Large intestine (tissue), 3 donors: ENCODE measurements around the gene CHST11. TPM values are rescaled to one million over a fixed set of nuclear protein-coding genes. Genes with fewer than 3 reads are reported as not detected.
"Not testable (repeated sequence)": the region's sequence is repeated elsewhere in the genome, so short reads cannot be mapped to it uniquely, and the experiment has no call there.

Experiments used
- DNase-seq, 2 donors: peaks; one replicate each; pipeline versions ENCODE4 v3.0.0 to v3.0.0-alpha.2; 2013
- H3K27ac ChIP-seq: one replicate; pipeline ENCODE4 v1.5.1; 2013; ENCODE audit warnings: low read length
- H3K27me3 ChIP-seq: 2 replicates; pipeline ENCODE4 v1.6.1; 2013; ENCODE audit warnings: low read length; ENCODE audit not compliant: control insufficient read depth, insufficient read depth
- H3K36me3 ChIP-seq: 2 replicates; pipeline ENCODE4 v1.6.1; 2013; ENCODE audit warnings: low read length; ENCODE audit not compliant: control insufficient read depth, insufficient read depth
- H3K4me1 ChIP-seq: one replicate; pipeline ENCODE4 v1.6.1; 2013; ENCODE audit warnings: low read length; ENCODE audit not compliant: control insufficient read depth, insufficient read depth
- H3K4me3 ChIP-seq: one replicate; pipeline ENCODE4 v1.5.1; 2013; ENCODE audit warnings: low read length
- H3K9me3 ChIP-seq: one replicate; pipeline ENCODE4 v1.6.1; 2013; ENCODE audit warnings: mild to moderate bottlenecking, low read depth, low read length, moderate library complexity; ENCODE audit not compliant: control insufficient read depth
- WGBS: methylation state at CpG from one replicate; pipeline ENCODE4 v1.1.5; 2013; ENCODE audit warnings: low lambda C conversion rate; ENCODE audit not compliant: insufficient coverage; 5-methylcytosine and 5-hydroxymethylcytosine counted together
- polyA plus RNA-seq: library from polyadenylated mRNA; unstranded; fragments of 120-200 nt; gene quantifications from one replicate; pipeline ENCODE4 v1.2.1, GENCODE V29; 2013

Gene CHST11
- polyA plus RNA-seq, 1 donor = 5.9 TPM

DNA sequence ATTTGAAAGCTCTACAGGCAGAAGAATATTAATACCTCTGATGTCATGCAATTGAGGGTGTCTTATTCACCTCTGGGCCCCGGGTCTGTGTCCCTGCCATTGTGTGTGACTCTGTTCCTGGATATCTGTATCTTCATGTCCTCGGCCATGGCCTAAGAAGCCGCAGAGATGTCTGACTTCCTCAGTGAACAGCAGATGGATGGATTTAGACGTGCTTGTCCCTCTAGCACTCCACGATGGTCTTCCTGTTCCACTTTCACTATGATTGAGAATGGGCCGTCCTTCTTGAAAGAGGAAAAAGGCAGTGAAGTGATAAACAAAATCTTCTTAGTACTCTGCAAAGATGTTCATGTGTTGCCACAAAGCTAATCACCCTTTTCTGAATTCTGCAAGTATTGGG, 283.9 kb downstream of the CHST11 start:
- Histone ChIP-seq H3K36me3 (no peaks in the 10 kb centered on the region), H3K9me3 (no peaks in the 10 kb centered on the region), H3K27me3 (no peaks in the 10 kb centered on the region), H3K27ac (no peak overlapping the region), H3K4me1 (no peaks in the 10 kb centered on the region), H3K4me3 (no peak overlapping the region)
- DNase-seq = no peak
- no CpG with 5 or more reads among the region's 6 CpGs for WGBS

DNA sequence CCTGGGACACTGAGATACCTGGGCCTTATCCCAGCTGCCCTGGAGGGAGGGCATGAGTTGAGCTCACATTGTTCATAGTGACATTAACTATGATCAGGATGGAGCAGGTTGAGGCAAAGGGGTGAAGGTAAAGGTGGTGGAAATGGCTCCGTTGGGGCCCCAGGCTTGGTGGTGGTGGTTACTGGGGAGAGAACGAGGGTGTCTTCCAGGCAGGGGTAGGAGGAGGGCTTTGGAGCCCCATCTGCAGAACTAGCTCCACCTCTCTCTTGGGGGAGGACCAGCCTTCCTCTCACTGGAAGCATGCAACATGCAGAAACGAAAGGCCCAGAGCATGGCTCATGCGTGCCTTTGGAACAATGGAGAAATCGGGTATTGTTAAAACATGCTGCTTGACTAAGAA, 284.3 kb downstream of the CHST11 start:
- Histone ChIP-seq H3K27ac (no peak overlapping the region), H3K9me3 (no peaks in the 10 kb centered on the region), H3K4me1 (no peaks in the 10 kb centered on the region), H3K27me3 (no peaks in the 10 kb centered on the region), H3K4me3 (no peak overlapping the region), H3K36me3 (no peaks in the 10 kb centered on the region)
- no peak for DNase-seq
- WGBS = no CpG with 5 or more reads among the region's 5 CpGs

DNA sequence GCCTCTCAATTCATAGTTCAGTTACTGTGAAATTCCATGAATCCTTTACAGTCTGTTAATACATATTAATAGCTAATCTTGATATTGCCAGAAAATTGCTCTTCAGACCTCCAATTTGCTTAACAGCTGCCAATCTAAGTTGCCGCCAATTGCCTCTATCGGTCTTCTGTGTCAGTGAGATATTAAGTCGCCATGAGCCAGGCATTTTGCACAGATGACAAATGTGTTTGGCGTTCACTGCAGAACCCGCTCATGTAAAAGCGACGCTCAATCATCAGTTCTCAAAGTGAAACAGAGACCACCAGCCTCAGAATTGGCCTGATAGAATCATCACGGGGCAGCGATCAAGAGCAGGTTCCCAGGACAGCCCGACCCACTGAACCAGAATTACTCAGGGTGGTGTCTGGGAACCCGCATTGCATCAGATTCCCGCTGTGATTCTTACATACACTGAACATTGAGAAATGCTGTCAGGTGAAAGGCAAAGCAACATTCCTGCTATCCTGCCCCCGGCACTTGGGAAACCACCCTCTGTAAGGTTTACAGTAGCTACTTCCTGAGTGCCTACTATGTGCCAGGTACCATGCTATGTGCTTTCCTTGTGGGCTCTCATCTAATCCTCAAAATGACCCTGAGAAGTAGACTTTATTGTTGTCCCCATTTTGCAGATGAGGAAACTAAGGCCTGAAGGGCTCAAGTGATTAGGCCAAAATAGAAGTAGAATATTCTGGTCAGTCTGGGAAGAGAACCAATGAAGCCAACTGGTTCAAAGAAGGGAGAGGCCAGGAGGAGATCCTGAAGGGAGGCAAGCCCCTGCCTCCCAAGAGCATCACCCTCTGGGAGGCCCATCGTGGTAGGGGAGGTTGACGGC, 285.0 kb downstream of the CHST11 start:
- no peaks in the 10 kb centered on the region for H3K4me1 ChIP-seq
- no peak for DNase-seq
- WGBS = no CpG with 5 or more reads among the region's 15 CpGs
- no peak overlapping the region for H3K4me3 ChIP-seq
- no peaks in the 10 kb centered on the region for H3K27me3 ChIP-seq
- H3K9me3 ChIP-seq = no peaks in the 10 kb centered on the region
- H3K36me3 ChIP-seq = no peaks in the 10 kb centered on the region
- no peak overlapping the region for H3K27ac ChIP-seq

DNA sequence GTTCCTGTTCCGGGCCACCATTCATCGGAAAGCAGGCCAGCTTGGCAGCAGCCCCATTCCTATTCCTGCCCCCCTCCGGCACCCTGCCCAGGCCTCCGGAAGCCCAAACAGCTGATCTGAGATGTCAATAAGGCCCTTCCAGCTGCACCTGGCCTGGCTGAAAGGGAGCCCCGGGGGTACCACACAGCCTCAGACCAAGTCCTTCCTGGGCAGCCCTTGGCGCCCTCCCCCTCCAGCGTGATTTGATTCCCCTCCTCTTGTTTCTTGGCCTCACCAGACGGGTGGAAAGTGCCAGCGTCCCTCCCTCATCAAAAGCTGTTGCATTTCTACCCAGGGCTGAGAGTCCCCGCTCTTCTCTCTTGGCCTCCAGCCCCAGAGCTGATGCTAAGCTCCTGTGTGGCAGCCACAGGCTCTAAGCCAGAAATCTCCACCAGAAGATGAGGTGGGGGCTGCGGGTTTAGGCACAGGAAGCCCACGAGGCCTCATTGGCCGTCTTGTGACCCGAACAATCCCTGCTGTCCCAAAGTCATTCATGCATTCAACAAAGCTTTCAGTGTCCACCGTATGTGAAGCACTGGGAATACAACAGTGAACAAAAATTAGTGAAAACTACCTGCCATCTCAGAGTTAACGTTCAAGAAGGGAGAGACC, 285.9 kb downstream of the CHST11 start:
- Histone ChIP-seq H3K9me3 (no peaks in the 10 kb centered on the region), H3K36me3 (no peaks in the 10 kb centered on the region), H3K27me3 (no peaks in the 10 kb centered on the region), H3K4me1 (no peaks in the 10 kb centered on the region), H3K4me3 (no peak overlapping the region), H3K27ac (no peak overlapping the region)
- no peak for DNase-seq
- 77% methylated on average over 3 of the region's 16 CpGs for WGBS

DNA sequence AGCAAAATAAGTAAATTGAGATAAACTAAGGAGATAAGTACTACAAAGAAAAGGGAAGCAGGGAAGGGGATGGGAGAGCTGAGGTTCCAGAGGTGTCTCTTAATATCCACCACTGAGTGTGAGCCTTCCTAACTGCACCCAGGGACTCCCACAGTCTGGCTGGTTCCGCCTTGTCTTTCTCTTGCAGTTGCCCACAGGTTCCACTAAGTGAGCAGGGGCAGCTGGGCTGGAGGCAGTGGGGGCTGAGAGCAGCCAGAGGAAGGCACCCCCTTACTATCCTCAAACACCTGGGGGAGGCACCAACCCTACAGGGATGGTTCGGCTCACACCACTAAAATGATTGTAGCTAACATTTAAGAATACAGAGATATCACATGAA, 286.4 kb downstream of the CHST11 start:
- Histone ChIP-seq H3K4me1 (no peaks in the 10 kb centered on the region), H3K27me3 (no peaks in the 10 kb centered on the region), H3K27ac (no peak overlapping the region), H3K36me3 (no peaks in the 10 kb centered on the region), H3K4me3 (no peak overlapping the region), H3K9me3 (no peaks in the 10 kb centered on the region)
- 100% methylated on average over 1 of the region's 2 CpGs for WGBS
- no peak for DNase-seq

DNA sequence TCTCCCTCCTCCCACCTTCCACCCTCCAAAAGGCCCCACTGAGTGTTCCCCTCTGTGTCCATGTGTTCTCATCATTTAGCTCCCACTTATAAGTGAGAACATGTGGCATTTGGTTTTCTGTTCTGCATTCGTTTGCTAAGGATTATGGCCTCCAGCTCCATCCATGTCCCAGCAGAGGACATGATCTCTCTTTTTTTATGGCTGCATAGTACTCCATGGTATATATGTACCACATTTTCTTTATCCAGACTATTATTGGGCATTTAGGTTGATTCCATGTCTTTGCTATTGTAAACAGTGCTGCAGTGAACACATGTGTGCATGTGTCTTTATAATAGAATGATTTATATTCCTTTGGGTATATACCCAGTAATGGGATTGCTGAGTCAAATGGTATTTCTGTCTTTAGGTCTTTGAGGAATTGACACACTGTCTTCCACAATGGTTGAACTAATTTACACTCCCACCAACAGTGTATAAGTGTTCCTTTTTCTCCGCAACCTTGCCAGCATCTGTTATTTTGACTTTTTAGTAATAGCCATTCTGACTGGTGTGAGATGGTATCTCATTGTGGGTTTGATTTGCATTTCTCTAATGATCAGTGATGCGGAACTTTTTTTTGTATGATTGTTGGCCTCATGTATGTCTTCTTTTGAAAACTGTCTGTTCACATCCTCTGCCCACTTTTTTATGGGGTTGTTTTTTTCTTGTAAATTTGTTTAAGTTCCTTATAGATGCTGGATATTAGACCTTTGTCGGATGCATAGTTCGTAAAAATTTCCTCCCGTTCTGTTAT, 287.2 kb downstream of the CHST11 start:
- not testable (repeated sequence) for H3K4me3 ChIP-seq, H3K36me3 ChIP-seq, H3K27ac ChIP-seq, H3K27me3 ChIP-seq, H3K9me3 ChIP-seq, H3K4me1 ChIP-seq, DNase-seq
- WGBS = 88% methylated on average over 3 of the region's 6 CpGs

DNA sequence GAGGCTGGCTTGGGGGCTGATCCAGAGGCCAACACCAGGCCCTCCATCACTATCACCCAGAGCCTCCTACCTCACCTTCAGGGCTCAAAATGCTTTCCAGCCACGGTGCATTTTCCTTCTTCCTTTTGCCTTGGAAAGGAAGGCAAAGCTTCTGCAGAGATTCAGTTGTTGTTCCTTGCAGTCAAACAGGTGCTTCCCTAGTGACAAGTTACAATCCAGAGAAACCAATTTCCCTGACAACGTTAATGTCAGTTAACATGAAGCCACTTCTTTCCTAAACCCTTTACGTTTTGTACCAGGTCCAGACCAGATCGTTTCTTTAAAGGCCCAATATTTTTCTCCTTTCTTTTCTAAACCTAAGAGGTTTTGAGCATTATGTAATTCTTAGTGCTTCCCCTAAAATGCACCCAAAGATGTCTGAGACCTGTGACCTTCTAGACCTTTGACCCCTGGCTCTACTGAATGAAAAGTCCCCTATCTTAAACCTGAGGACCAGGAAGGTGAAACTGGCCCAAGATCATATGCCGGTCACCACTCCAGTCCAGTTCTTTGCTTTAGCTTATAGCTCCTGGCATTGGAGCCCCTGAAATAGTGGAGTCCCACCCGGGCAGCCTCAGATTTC, 289.8 kb downstream of the CHST11 start:
- WGBS = 79% methylated on average over 3 of the region's 6 CpGs
- no peaks in the 10 kb centered on the region for H3K27me3 ChIP-seq
- no peak overlapping the region for H3K27ac ChIP-seq
- H3K9me3 ChIP-seq = no peaks in the 10 kb centered on the region
- no peaks in the 10 kb centered on the region for H3K4me1 ChIP-seq
- no peak for DNase-seq
- H3K36me3 ChIP-seq = no peaks in the 10 kb centered on the region
- H3K4me3 ChIP-seq = no peak overlapping the region

DNA sequence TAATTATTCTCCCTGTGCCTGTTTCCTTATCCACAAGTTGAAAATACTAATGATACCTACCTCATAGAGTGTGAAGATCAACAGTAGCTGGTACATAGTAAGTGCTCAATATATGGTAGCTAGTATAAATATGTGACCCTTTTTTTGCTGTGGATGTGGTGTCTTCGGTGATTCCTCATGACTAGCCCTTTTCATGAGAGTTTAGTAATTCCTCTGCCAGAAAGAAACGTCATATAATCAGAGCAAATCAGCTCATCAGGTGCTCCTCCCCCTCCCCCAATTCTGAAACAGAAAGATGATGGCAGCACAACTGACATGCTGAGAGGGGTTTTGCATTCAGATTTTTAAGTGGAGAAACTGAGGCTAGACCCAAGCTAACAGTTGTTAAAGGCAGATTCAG, 290.6 kb downstream of the CHST11 start:
- no peaks in the 10 kb centered on the region for H3K27me3 ChIP-seq
- H3K36me3 ChIP-seq = no peaks in the 10 kb centered on the region
- no peak overlapping the region for H3K27ac ChIP-seq
- WGBS = no CpG with 5 or more reads among the region's 2 CpGs
- no peaks in the 10 kb centered on the region for H3K4me1 ChIP-seq
- H3K4me3 ChIP-seq = no peak overlapping the region
- no peaks in the 10 kb centered on the region for H3K9me3 ChIP-seq
- no peak for DNase-seq

DNA sequence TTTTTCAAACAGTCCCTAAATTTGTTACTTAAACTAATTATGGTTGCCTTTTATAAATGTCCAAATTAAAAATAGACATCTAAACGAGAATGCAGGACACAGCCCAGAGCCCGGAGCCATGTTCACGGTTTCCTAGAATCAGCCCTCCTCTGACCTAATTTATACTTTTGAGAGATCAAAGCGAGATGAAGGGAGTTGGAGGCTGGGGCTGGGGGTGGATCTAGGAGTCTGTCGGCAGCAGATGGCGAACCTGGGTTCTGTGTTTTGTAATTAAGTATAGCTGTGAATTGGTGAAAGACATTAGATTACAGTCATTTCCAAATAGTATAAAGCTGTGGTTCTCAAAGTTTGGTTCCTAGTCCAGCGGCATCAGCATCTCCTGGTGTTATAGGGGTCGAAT, 291.2 kb downstream of the CHST11 start:
- Histone ChIP-seq H3K4me1 (no peaks in the 10 kb centered on the region), H3K27me3 (no peaks in the 10 kb centered on the region), H3K4me3 (no peak overlapping the region), H3K27ac (no peak overlapping the region), H3K36me3 (no peaks in the 10 kb centered on the region), H3K9me3 (no peaks in the 10 kb centered on the region)
- no CpG with 5 or more reads among the region's 8 CpGs for WGBS
- DNase-seq = no peak

DNA sequence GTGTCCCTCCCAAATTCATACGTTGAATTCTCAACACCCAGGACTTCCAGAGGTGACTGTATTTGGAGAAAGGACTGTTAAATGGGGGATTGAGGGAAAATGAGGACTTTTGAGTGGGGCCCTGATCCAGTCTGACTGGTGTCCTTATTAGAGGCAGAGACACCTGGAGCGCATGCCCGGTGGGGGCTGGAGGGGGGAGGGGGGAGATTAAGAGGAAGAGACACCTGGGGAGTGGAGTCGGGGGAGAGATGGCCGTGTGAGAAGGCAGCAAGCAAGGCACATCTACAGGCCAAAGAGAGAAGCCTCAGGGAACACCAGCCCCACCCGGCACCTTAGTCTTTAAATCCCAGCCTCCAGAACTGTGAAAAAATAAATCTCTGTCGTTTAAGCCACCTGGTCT, 291.6 kb downstream of the CHST11 start:
- no peak for DNase-seq
- Histone ChIP-seq H3K27me3 (no peaks in the 10 kb centered on the region), H3K27ac (no peak overlapping the region), H3K36me3 (no peaks in the 10 kb centered on the region), H3K9me3 (no peaks in the 10 kb centered on the region), H3K4me1 (no peaks in the 10 kb centered on the region), H3K4me3 (no peak overlapping the region)
- WGBS = no CpG with 5 or more reads among the region's 7 CpGs
